CD4-positive, CD25-positive, alpha-beta regulatory T cell (primary cell): Measurements from ENCODE around the gene AGMO. TPM values are rescaled to one million over a fixed set of nuclear protein-coding genes. Genes with fewer than 3 reads are reported as not detected.

ENCODE experiments used
- ATAC-seq, 2 donors: fragments of 150-1000 bp; cut with Tn5 transposase; one replicate each; pipeline ENCODE4 v1.10.0; 2021; ENCODE audit warnings: low read depth in 2 of 2, moderate number of reproducible peaks in 2 of 2, moderate library complexity in 1 of 2
- DNase-seq, 3 donors: peaks; one replicate each; pipeline versions ENCODE4 v3.0.0 to v3.0.0-alpha.2; 2012 to 2022; ENCODE audit warnings: mixed read lengths in 1 of 3
- H3K27ac ChIP-seq: one replicate; pipeline ENCODE4 v1.7.0; 2013; ENCODE audit warnings: mild to moderate bottlenecking, low read length; ENCODE audit not compliant: insufficient read depth, poor library complexity, severe bottlenecking
- H3K27me3 ChIP-seq: one replicate; pipeline ENCODE4 v1.7.0; 2013; ENCODE audit warnings: low read length; ENCODE audit not compliant: control insufficient read depth, insufficient read depth
- H3K36me3 ChIP-seq: one replicate; pipeline ENCODE4 v1.7.0; 2013; ENCODE audit warnings: mild to moderate bottlenecking, low read length, moderate library complexity; ENCODE audit not compliant: control insufficient read depth, insufficient read depth
- H3K4me1 ChIP-seq: 2 replicates; pipeline ENCODE4 v1.7.0; 2013; ENCODE audit warnings: mild to moderate bottlenecking, low read length; ENCODE audit not compliant: insufficient read depth, control insufficient read depth, poor library complexity, severe bottlenecking
- H3K4me3 ChIP-seq: one replicate; pipeline ENCODE4 v1.7.0; 2013; ENCODE audit warnings: low read depth, mild to moderate bottlenecking, low read length, moderate library complexity
- H3K9me3 ChIP-seq, 2 experiments: 1 replicate in 1 of 2; 2 replicates in 1 of 2; pipeline ENCODE4 v1.7.0; 2013; ENCODE audit warnings: low read length in 2 of 2, mild to moderate bottlenecking in 1 of 2, moderate library complexity in 1 of 2; ENCODE audit not compliant: control insufficient read depth in 2 of 2
- H3K27ac Mint-ChIP-seq, 3 donors: one replicate each; pipeline ENCODE4 v1.8.0; 2020 to 2022; ENCODE audit warnings: mild to moderate bottlenecking in 3 of 3, mixed read lengths in 3 of 3, moderate library complexity in 2 of 3
- H3K27me3 Mint-ChIP-seq: one replicate; pipeline ENCODE4 v1.8.0; 2022; ENCODE audit warnings: mild to moderate bottlenecking, mixed read lengths
- H3K36me3 Mint-ChIP-seq: one replicate; pipeline ENCODE4 v1.8.0; 2020; ENCODE audit warnings: mixed read lengths
- H3K4me1 Mint-ChIP-seq, 4 donors: one replicate each; pipeline ENCODE4 v1.8.0; 2020 to 2022; ENCODE audit warnings: mixed read lengths in 4 of 4, mild to moderate bottlenecking in 1 of 4
- H3K4me3 Mint-ChIP-seq, 4 donors: one replicate each; pipeline ENCODE4 v1.8.0; 2020 to 2022; ENCODE audit warnings: mild to moderate bottlenecking in 4 of 4, mixed read lengths in 4 of 4, moderate library complexity in 3 of 4
- H3K9me3 Mint-ChIP-seq, 7 donors: one replicate each; pipeline ENCODE4 v1.8.0; 2020 to 2022; ENCODE audit warnings: mixed read lengths in 7 of 7, mild to moderate bottlenecking in 3 of 7, moderate library complexity in 2 of 7
- polyA plus RNA-seq, 4 donors: library from polyadenylated mRNA; unstranded; fragments of 300-500 nt; fragmentation: Illumina TruSeq; gene quantifications; one replicate each; pipeline ENCODE4 v1.2.3, GENCODE V29; 2021
- total RNA-seq: library from RNA; stranded (reverse); gene quantifications from one replicate; pipeline ENCODE4 v1.2.3, GENCODE V29; 2022

Gene AGMO
- total and polyA plus RNA-seq, 5 donors from 2014 or later = not detected

DNA sequence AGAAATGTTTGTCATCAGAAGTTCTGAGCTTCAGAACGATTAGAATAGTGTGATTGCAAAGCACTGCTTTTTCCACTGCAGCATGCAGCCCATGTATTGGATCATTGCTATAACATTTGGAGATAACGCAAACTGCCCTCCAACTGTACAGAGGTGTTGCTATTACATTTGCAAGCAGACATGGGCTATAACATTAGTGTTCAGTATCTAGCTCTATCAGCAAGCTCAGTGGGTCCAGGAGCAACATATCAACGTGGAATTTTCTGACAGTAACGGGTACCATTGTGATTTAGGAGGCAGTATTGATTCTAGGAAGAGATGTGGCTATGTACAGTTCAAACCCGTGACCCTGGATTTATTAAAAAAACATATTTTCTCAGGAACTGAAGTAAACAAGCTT is 75.8 kb downstream of the AGMO start:
- Histone ChIP-seq H3K4me3 (no peak overlapping the region), H3K9me3 (no peaks in the 10 kb centered on the region), H3K36me3 (no peaks in the 10 kb centered on the region), H3K4me1 (no peaks in the 10 kb centered on the region), H3K27ac (no peak overlapping the region), H3K27me3 (no peaks in the 10 kb centered on the region)
- no peaks in the 10 kb centered on the region for H3K36me3 Mint-ChIP-seq
- H3K4me1 Mint-ChIP-seq = no peaks in the 10 kb centered on the region
- DNase-seq (no peak), ATAC-seq (no peak)
- no peak overlapping the region for H3K27ac Mint-ChIP-seq
- peaks cover 0 to 20% (median 2%) of the 10 kb centered on the region in 7 donors for H3K9me3 Mint-ChIP-seq
- H3K27me3 Mint-ChIP-seq = no peaks in the 10 kb centered on the region
- no peak overlapping the region for H3K4me3 Mint-ChIP-seq

GRCh38 chr7:15485431-15485830 is 76.4 kb downstream of the AGMO start:
- Histone ChIP-seq H3K36me3 (no peaks in the 10 kb centered on the region), H3K9me3 (no peaks in the 10 kb centered on the region), H3K4me3 (no peak overlapping the region), H3K27me3 (no peaks in the 10 kb centered on the region), H3K4me1 (no peaks in the 10 kb centered on the region), H3K27ac (no peak overlapping the region)
- no peak overlapping the region for H3K4me3 Mint-ChIP-seq
- peaks cover 0 to 20% (median 2%) of the 10 kb centered on the region in 7 donors for H3K9me3 Mint-ChIP-seq
- ATAC-seq = no peak
- no peaks in the 10 kb centered on the region for H3K36me3 Mint-ChIP-seq
- no peak overlapping the region for H3K27ac Mint-ChIP-seq
- H3K27me3 Mint-ChIP-seq = no peaks in the 10 kb centered on the region
- H3K4me1 Mint-ChIP-seq = no peaks in the 10 kb centered on the region
- DNase-seq = no peak

- no peak overlapping the region for H3K27ac ChIP-seq
- Mint-ChIP-seq H3K27me3 (no peaks in the 10 kb centered on the region), H3K36me3 (no peaks in the 10 kb centered on the region), H3K4me3 (no peak overlapping the region), H3K27ac (no peak overlapping the region), H3K4me1 (no peaks in the 10 kb centered on the region), H3K9me3 (peaks cover 2 to 30% (median 7%) of the 10 kb centered on the region in 7 donors)
- H3K36me3 ChIP-seq = no peaks in the 10 kb centered on the region
- no peak for ATAC-seq
- no peaks in the 10 kb centered on the region for H3K27me3 ChIP-seq
- no peak overlapping the region for H3K4me3 ChIP-seq
- no peaks in the 10 kb centered on the region for H3K4me1 ChIP-seq
- no peak for DNase-seq
- peaks cover 0 to 2% of the 10 kb centered on the region in 2 experiments for H3K9me3 ChIP-seq
Observed at GRCh38 chr7:15481132-15481531, 80.7 kb downstream of the AGMO start.

DNA sequence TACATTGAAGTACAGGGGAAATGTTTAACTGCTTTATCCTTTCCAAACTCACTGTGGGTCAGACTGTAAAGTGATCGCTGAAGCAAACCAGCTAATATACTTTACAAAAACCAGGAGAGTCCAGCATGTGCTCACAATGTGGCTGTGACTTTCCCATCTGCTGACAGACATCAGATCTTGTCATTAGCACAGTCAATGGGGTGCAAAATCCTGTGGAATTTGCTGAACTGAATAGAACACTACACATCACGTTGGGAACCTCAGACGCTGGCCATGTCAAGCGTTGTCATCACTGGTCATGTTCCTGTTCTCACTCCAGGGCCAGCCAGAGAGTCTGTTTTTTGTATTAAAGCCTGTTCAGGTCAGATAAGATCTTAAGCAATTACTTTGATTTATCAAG is 83.4 kb downstream of the AGMO start:
- H3K4me3 Mint-ChIP-seq = no peak overlapping the region
- H3K36me3 Mint-ChIP-seq = no peaks in the 10 kb centered on the region

DNA sequence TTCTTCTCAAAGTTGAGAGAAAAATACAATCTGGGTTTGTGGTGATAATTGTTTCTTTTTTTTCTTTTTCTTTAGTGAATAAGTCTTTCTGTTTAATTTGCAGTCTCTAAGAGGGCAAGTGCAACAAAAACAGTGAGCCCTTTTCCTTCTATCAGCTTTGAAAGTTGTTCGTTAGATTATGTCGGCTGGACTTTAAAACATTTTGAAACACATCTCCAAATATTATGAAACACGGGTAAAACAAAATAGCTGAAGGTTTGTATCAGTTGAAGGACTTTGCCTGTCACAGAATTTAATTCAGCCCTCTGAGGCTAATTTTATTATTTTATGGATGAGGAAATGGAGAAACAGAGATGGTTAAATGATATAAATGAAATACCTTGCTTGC is 85.3 kb downstream of the AGMO start:
- H3K4me3 ChIP-seq = no peak overlapping the region
- no peaks in the 10 kb centered on the region for H3K4me1 Mint-ChIP-seq
- DNase-seq (no peak), ATAC-seq (no peak)
- H3K36me3 ChIP-seq = no peaks in the 10 kb centered on the region
- H3K27ac Mint-ChIP-seq = no peak overlapping the region
- peaks cover 3 to 26% (median 12%) of the 10 kb centered on the region in 7 donors for H3K9me3 Mint-ChIP-seq
- no peak overlapping the region for H3K27ac ChIP-seq
- H3K27me3 ChIP-seq = no peaks in the 10 kb centered on the region
- H3K9me3 ChIP-seq = peaks cover 0 to 2% of the 10 kb centered on the region in 2 experiments
- no peak overlapping the region for H3K4me3 Mint-ChIP-seq
- no peaks in the 10 kb centered on the region for H3K36me3 Mint-ChIP-seq
- no peaks in the 10 kb centered on the region for H3K4me1 ChIP-seq
- H3K27me3 Mint-ChIP-seq = no peaks in the 10 kb centered on the region

More for the DNA sequence above, 83.4 kb downstream of the AGMO start:
- DNase-seq (no peak), ATAC-seq (no peak)
- Mint-ChIP-seq H3K9me3 (peaks cover 1 to 29% (median 10%) of the 10 kb centered on the region in 7 donors), H3K27me3 (no peaks in the 10 kb centered on the region), H3K27ac (no peak overlapping the region), H3K4me1 (no peaks in the 10 kb centered on the region)
- no peaks in the 10 kb centered on the region for H3K4me1 ChIP-seq
- H3K27ac ChIP-seq = no peak overlapping the region
- H3K27me3 ChIP-seq = no peaks in the 10 kb centered on the region
- no peak overlapping the region for H3K4me3 ChIP-seq
- H3K36me3 ChIP-seq = no peaks in the 10 kb centered on the region
- H3K9me3 ChIP-seq = peaks cover 0 to 2% of the 10 kb centered on the region in 2 experiments

GRCh38 chr7:15475808-15476530 is 85.8 kb downstream of the AGMO start:
- Histone ChIP-seq H3K4me3 (no peak overlapping the region), H3K4me1 (no peaks in the 10 kb centered on the region), H3K27me3 (no peaks in the 10 kb centered on the region), H3K36me3 (no peaks in the 10 kb centered on the region), H3K9me3 (peaks cover 0 to 2% of the 10 kb centered on the region in 2 experiments), H3K27ac (no peak overlapping the region)
- Mint-ChIP-seq H3K4me3 (no peak overlapping the region), H3K27ac (no peak overlapping the region), H3K27me3 (no peaks in the 10 kb centered on the region), H3K36me3 (no peaks in the 10 kb centered on the region), H3K4me1 (no peaks in the 10 kb centered on the region), H3K9me3 (peaks cover 4 to 26% (median 12%) of the 10 kb centered on the region in 7 donors)
- no peak for ATAC-seq
- no peak for DNase-seq

DNA sequence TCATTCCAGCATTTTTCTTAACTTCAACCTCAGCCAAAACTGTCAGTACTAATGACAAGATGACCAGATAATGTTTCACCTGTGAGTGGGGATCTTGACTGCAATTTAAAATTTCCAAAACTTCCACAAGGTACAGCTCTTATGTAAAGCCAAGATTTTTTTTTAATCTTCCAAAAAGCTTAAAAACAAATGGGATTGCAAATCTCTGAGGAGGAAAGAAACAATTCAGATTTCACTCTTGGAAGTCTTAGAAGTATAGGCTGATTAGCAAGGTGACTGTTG is 90.2 kb downstream of the AGMO start:
- Mint-ChIP-seq H3K36me3 (no peaks in the 10 kb centered on the region), H3K27ac (no peak overlapping the region), H3K4me1 (no peaks in the 10 kb centered on the region), H3K4me3 (no peak overlapping the region), H3K27me3 (no peaks in the 10 kb centered on the region), H3K9me3 (peaks cover 2 to 19% (median 11%) of the 10 kb centered on the region in 7 donors)
- Histone ChIP-seq H3K9me3 (no peaks in the 10 kb centered on the region), H3K27ac (no peak overlapping the region), H3K36me3 (no peaks in the 10 kb centered on the region), H3K4me3 (no peak overlapping the region), H3K27me3 (no peaks in the 10 kb centered on the region), H3K4me1 (no peaks in the 10 kb centered on the region)
- ATAC-seq (no peak), DNase-seq (no peak)
